ENCODE measurements around the gene RALGAPA2.

The RALGAPA2 gene

GRCh38 chr20:20699917-20700316 lies 12.5 kb downstream of the RALGAPA2 start:
- ChIA-PET POLR2A (no interaction called here), CTCF (no interaction called here)
- DNase-seq (ENCODE audit: low read depth, low spot score), result no peak
- H3K4me3 ChIP-seq (ENCODE audit: low read depth, low read length), result no peak overlapping the region
- no peak for TF ChIP-seq CTCF (IDR thresholded peaks at IDR 0.05; ENCODE audit: insufficient read depth, low read length, missing control alignments)

GRCh38 chr20:20699144-20699543 lies 13.3 kb downstream of the RALGAPA2 start:
- ChIA-PET CTCF (no interaction called here), POLR2A (no interaction called here)
- no peak overlapping the region for H3K4me3 ChIP-seq (ENCODE audit: low read depth, low read length)
- no peak for TF ChIP-seq CTCF (IDR thresholded peaks at IDR 0.05; ENCODE audit: insufficient read depth, low read length, missing control alignments)
- no peak for DNase-seq (ENCODE audit: low read depth, low spot score)

GRCh38 chr20:20697325-20697845 lies 15.1 kb downstream of the RALGAPA2 start:
- CTCF ChIA-PET, result no interaction called here
- POLR2A ChIA-PET, result no interaction called here
- no peak overlapping the region for H3K4me3 ChIP-seq (ENCODE audit: low read depth, low read length)
- TF ChIP-seq CTCF (IDR thresholded peaks at IDR 0.05; ENCODE audit: insufficient read depth, low read length, missing control alignments), result no peak
- no peak for DNase-seq (ENCODE audit: low read depth, low spot score)

- ChIA-PET POLR2A (no interaction called here), CTCF (no interaction called here)
- TF ChIP-seq CTCF (IDR thresholded peaks at IDR 0.05; ENCODE audit: insufficient read depth, low read length, missing control alignments), result no peak
- no peak overlapping the region for H3K4me3 ChIP-seq (ENCODE audit: low read depth, low read length)
- DNase-seq (ENCODE audit: low read depth, low spot score), result no peak
Observed at GRCh38 chr20:20695250-20695816, 17.1 kb downstream of the RALGAPA2 start.

GRCh38 chr20:20694591-20694990 lies 17.9 kb downstream of the RALGAPA2 start:
- ChIA-PET POLR2A (no interaction called here), CTCF (no interaction called here)
- DNase-seq (ENCODE audit: low read depth, low spot score), result no peak
- TF ChIP-seq CTCF (IDR thresholded peaks at IDR 0.05; ENCODE audit: insufficient read depth, low read length, missing control alignments), result no peak
- no peak overlapping the region for H3K4me3 ChIP-seq (ENCODE audit: low read depth, low read length)

- no peak overlapping the region for H3K4me3 ChIP-seq (ENCODE audit: low read depth, low read length)
- TF ChIP-seq CTCF (IDR thresholded peaks at IDR 0.05; ENCODE audit: insufficient read depth, low read length, missing control alignments), result no peak
- CTCF ChIA-PET, result interaction anchor here (1.1 kb wide), 1 partner anchor 21 kb away, joined by 3 read pairs; no protein-coding TSS in a partner anchor
- DNase-seq (ENCODE audit: low read depth, low spot score), result no peak
- POLR2A ChIA-PET, result no interaction called here
Observed at GRCh38 chr20:20692587-20692986, 19.9 kb downstream of the RALGAPA2 start.

All from AG04449 (cell line).